B cell (primary cell): ENCODE measurements around the gene IFT74. TPM values are rescaled to one million over a fixed set of nuclear protein-coding genes. Genes with fewer than 3 reads are reported as not detected.
"Not testable (repeated sequence)": the region's sequence is repeated elsewhere in the genome, so short reads cannot be mapped to it uniquely, and the experiment has no call there.

Source experiments
- ATAC-seq: fragments of 200-7000 bp; cut with Tn5 transposase; one replicate; pipeline ENCODE4 v1.10.0; 2021; ENCODE audit warnings: low read depth, mild to moderate bottlenecking, moderate number of reproducible peaks, moderate library complexity
- CTCF ChIA-PET: fragments of 350-600 bp; sonication (Branson Sonifier 250); formaldehyde crosslinking; loops from one replicate; lab custom pipeline; 2021; ENCODE audit warnings: antibody characterized with exemption, inconsistent platforms; lab: Charles Lee
- POLR2A ChIA-PET: fragments of 350-600 bp; sonication (Branson Sonifier 250); formaldehyde crosslinking; loops from one replicate; lab custom pipeline; 2021; ENCODE audit warnings: antibody characterized with exemption; lab: Charles Lee
- DNase-seq: peaks from one replicate; pipeline ENCODE4 v3.0.0; 2013
- H2AFZ ChIP-seq: 2 replicates; pipeline ENCODE4 v1.6.1; 2012; ENCODE audit warnings: mild to moderate bottlenecking, low read depth, low read length; ENCODE audit not compliant: insufficient read depth, poor library complexity, severe bottlenecking
- H3K27ac ChIP-seq, 2 donors: 1 replicate in 1 of 2; 2 replicates in 1 of 2; pipeline ENCODE4 v1.5.1; 2012 to 2013; ENCODE audit warnings: low read length in 2 of 2, mild to moderate bottlenecking in 2 of 2, moderate library complexity in 1 of 2
- H3K27me3 ChIP-seq, 4 experiments: fragments of 200-600 bp in 1 of 4; sonication (generic) in 1 of 4; replicated peaks in 1 of 4; 1 replicate in 2 of 4; 2 replicates in 2 of 4; pipeline versions ENCODE4 v1.6.1 to v1.7.0; 2013 to 2016; ENCODE audit warnings: low read length in 3 of 4, mild to moderate bottlenecking in 2 of 4, mixed read lengths in 1 of 4, moderate library complexity in 1 of 4; ENCODE audit not compliant: insufficient read depth in 4 of 4, control insufficient read depth in 3 of 4; ENCODE audit errors: control extremely low read depth in 1 of 4
- H3K36me3 ChIP-seq, 2 experiments: replicated peaks in 1 of 2; 1 replicate in 1 of 2; 2 replicates in 1 of 2; pipeline versions ENCODE4 v1.6.1 to v1.7.1; 2013; ENCODE audit warnings: low read length in 1 of 2; ENCODE audit not compliant: insufficient read depth in 2 of 2, control insufficient read depth in 1 of 2; ENCODE audit errors: control extremely low read depth in 1 of 2, extremely low read depth in 1 of 2
- H3K4me1 ChIP-seq, 2 donors: fragments of 200-600 bp in 1 of 2; sonication (generic) in 1 of 2; 1 replicate in 1 of 2; 2 replicates in 1 of 2; pipeline versions ENCODE4 v1.5.1 to v1.6.1; 2013 to 2017; ENCODE audit warnings: low read length in 2 of 2; ENCODE audit not compliant: control insufficient read depth in 2 of 2, insufficient read depth in 2 of 2
- H3K4me2 ChIP-seq: replicated peaks from 2 replicates; pipeline ENCODE3; 2012; ENCODE audit warnings: mild to moderate bottlenecking, low read depth, low read length; ENCODE audit not compliant: poor library complexity, severe bottlenecking
- H3K4me3 ChIP-seq, 5 experiments: fragments of 200-600 bp in 1 of 5; sonication (generic) in 1 of 5; 1 replicate in 3 of 5; 2 replicates in 2 of 5; pipeline versions ENCODE4 v1.5.1 to v1.7.0; 2011 to 2016; ENCODE audit warnings: low read length in 4 of 5, mild to moderate bottlenecking in 4 of 5, low read depth in 2 of 5, control low read depth in 1 of 5, moderate library complexity in 1 of 5; ENCODE audit not compliant: insufficient read depth in 1 of 5; ENCODE audit errors: control extremely low read depth in 1 of 5, extremely low read depth in 1 of 5
- H3K79me2 ChIP-seq: fragments of 200-600 bp; sonication (generic); one replicate; pipeline ENCODE4 v1.6.0; 2016; ENCODE audit warnings: low read length; ENCODE audit not compliant: control insufficient read depth, insufficient read depth
- H3K9ac ChIP-seq: fragments of 200-600 bp; sonication (generic); 2 replicates; pipeline ENCODE4 v1.6.1; 2017; ENCODE audit warnings: mild to moderate bottlenecking, low read length, moderate library complexity
- H3K9me3 ChIP-seq, 3 donors: one replicate each; pipeline versions ENCODE4 v1.6.1 to v1.7.1; 2013; ENCODE audit warnings: low read length in 2 of 3; ENCODE audit not compliant: control insufficient read depth in 2 of 3, insufficient read depth in 1 of 3; ENCODE audit errors: control extremely low read depth in 1 of 3
- H4K20me1 ChIP-seq: 2 replicates; pipeline ENCODE4 v1.6.0; 2012; ENCODE audit warnings: mild to moderate bottlenecking, low read length; ENCODE audit not compliant: insufficient read depth, control insufficient read depth, poor library complexity, severe bottlenecking
- H3K27ac Mint-ChIP-seq: one replicate; pipeline ENCODE4 v1.8.0; 2021; ENCODE audit warnings: mixed read lengths
- H3K27me3 Mint-ChIP-seq: one replicate; pipeline ENCODE4 v1.8.0; 2021; ENCODE audit warnings: mixed read lengths
- H3K4me1 Mint-ChIP-seq: one replicate; pipeline ENCODE4 v1.8.0; 2021; ENCODE audit warnings: mixed read lengths
- H3K4me3 Mint-ChIP-seq: one replicate; pipeline ENCODE4 v1.8.0; 2021; ENCODE audit warnings: mixed read lengths
- H3K9me3 Mint-ChIP-seq: one replicate; pipeline ENCODE4 v1.8.0; 2022; ENCODE audit warnings: mixed read lengths; ENCODE audit not compliant: insufficient read depth
- EZH2 ChIP-seq: IDR thresholded peaks from 2 replicates; pipeline ENCODE4 v1.6.1; 2012; ENCODE audit warnings: borderline replicate concordance, low read depth, mild to moderate bottlenecking, moderate library complexity, low read length; ENCODE audit not compliant: insufficient read depth, poor library complexity, severe bottlenecking
- WGBS: methylation state at CpG from one replicate; pipeline ENCODE4 v1.1.5; 2013; ENCODE audit warnings: missing lambda C conversion rate; ENCODE audit not compliant: insufficient coverage; 5-methylcytosine and 5-hydroxymethylcytosine counted together
- intact Hi-C: fragments of 100-400 bp; cut with micrococcal nuclease; formaldehyde crosslinking; loops from one replicate; pipeline ENCODE4 v1.10.0; 2022
- polyA plus RNA-seq: library from polyadenylated mRNA; depleted of rRNA; stranded (reverse); fragments of >200 nt; gene quantifications from 2 replicates; pipeline ENCODE4 v1.2.3, GENCODE V29; 2012
- total RNA-seq, 2 donors: library from RNA; stranded (reverse); fragments of 120-200 nt in 1 of 2; gene quantifications; 1 replicate in 1 of 2; 2 replicates in 1 of 2; pipeline versions ENCODE4 v1.2.3 to v1.2.4, GENCODE V29; 2013 to 2022
- TF ChIP-seq, protein P1 (sequence below): fragments of 200-600 bp; IDR thresholded peaks from one replicate; pipeline ENCODE4 v1.8.0; 2022; ENCODE audit warnings: antibody characterized with exemption, mild to moderate bottlenecking

Gene IFT74
- total and polyA plus RNA-seq, 2 donors (not counting 1 experiment from before 2014, with no cell fraction given): 2.0 to 22.6 TPM

DNA sequence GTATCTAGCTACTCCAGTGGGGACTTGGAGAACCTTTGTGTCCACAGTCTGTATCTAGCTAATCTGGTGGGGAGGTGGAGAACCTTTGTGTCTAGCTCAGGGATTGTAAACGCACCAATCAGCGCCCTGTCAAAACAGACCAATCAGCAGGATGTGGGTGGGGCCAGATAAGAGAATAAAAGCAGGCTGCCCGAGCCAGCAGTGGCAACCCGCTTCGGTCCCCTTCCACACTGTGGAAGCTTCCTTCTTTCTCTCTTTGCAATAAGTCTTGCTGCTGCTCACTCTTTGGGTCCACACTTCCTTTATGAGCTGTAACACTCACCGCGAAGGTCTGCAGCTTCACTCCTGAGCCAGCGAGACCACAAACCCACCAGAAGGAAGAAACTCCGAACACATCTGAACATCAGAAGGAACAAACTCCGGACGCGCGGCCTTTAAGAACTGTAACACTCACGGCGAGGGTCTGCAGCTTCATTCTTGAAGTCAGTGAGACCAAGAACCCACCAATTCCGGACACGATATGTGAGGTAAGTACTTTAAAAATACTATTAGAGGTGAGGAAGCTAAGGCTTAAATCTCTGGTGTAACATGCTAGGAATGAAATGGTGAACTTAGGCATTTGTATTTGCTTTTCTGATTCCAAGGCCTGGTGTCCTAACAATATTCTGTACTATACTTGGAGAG, 137.3 kb downstream of the IFT74 start:
- H3K27ac ChIP-seq, DNase-seq, H3K4me1 ChIP-seq, H3K4me2 ChIP-seq, H3K9me3 Mint-ChIP-seq, H3K4me3 ChIP-seq, H2AFZ ChIP-seq, intact Hi-C loops, ATAC-seq, H3K9ac ChIP-seq, H3K79me2 ChIP-seq, H3K4me1 Mint-ChIP-seq, H3K27ac Mint-ChIP-seq, H3K9me3 ChIP-seq, H3K36me3 ChIP-seq, POLR2A ChIA-PET, H4K20me1 ChIP-seq, H3K27me3 ChIP-seq, CTCF ChIA-PET, H3K4me3 Mint-ChIP-seq: not testable (repeated sequence)
- 6% methylated on average over 14 of the region's 17 CpGs for WGBS
- peaks cover 15% of the 10 kb centered on the region for H3K27me3 Mint-ChIP-seq

- H4K20me1 ChIP-seq: no peaks in the 10 kb centered on the region
- H3K4me3 ChIP-seq: no peak overlapping the region
- H3K4me2 ChIP-seq: no peak overlapping the region
- no peak overlapping the region for H2AFZ ChIP-seq
- WGBS: 65% methylated on average over 1 of the region's 3 CpGs
- CTCF ChIA-PET: no interaction called here
- no peaks in the 10 kb centered on the region for H3K27me3 ChIP-seq
- H3K4me1 ChIP-seq: no peaks in the 10 kb centered on the region
- no peak overlapping the region for H3K9ac ChIP-seq
- no peak overlapping the region for H3K27ac ChIP-seq
- H3K27ac Mint-ChIP-seq: no peak overlapping the region
- H3K36me3 ChIP-seq: no peaks in the 10 kb centered on the region
- H3K4me1 Mint-ChIP-seq: no peaks in the 10 kb centered on the region
- H3K27me3 Mint-ChIP-seq: peaks cover 15% of the 10 kb centered on the region
- POLR2A ChIA-PET: no interaction called here
- H3K4me3 Mint-ChIP-seq: no peak overlapping the region
- TF ChIP-seq, protein P1, sequence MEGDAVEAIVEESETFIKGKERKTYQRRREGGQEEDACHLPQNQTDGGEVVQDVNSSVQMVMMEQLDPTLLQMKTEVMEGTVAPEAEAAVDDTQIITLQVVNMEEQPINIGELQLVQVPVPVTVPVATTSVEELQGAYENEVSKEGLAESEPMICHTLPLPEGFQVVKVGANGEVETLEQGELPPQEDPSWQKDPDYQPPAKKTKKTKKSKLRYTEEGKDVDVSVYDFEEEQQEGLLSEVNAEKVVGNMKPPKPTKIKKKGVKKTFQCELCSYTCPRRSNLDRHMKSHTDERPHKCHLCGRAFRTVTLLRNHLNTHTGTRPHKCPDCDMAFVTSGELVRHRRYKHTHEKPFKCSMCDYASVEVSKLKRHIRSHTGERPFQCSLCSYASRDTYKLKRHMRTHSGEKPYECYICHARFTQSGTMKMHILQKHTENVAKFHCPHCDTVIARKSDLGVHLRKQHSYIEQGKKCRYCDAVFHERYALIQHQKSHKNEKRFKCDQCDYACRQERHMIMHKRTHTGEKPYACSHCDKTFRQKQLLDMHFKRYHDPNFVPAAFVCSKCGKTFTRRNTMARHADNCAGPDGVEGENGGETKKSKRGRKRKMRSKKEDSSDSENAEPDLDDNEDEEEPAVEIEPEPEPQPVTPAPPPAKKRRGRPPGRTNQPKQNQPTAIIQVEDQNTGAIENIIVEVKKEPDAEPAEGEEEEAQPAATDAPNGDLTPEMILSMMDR: no peak
- no peak for TF ChIP-seq EZH2
- intact Hi-C loops: no loop called here
- H3K9me3 Mint-ChIP-seq: no peaks in the 10 kb centered on the region
- H3K9me3 ChIP-seq: no peaks in the 10 kb centered on the region
- H3K79me2 ChIP-seq: no peaks in the 10 kb centered on the region
- no peak for ATAC-seq
- DNase-seq: no peak
Measured at GRCh38 chr9:27094640-27095298, 138.6 kb downstream of the IFT74 start.
